ENCODE data around the gene LSM3. TPM values are rescaled to one million over a fixed set of nuclear protein-coding genes. Genes with fewer than 3 reads are reported as not detected.

The LSM3 gene
- total and polyA plus RNA-seq, 9 of the 15 experiments (the other 6 are each of a cell fraction or from before 2014, with no cell fraction given), result 33.8 to 203 (median 61.2) TPM

GRCh38 chr3:14175383-14176037 is 3.1 kb upstream of the LSM3 start (continued):
- TF ChIP-seq TSHZ1 (CRISPR knock-in tag; IDR thresholded peaks at IDR 0.05), result no peak
- TF ChIP-seq E2F3 (CRISPR knock-in tag; IDR thresholded peaks at IDR 0.05), result no peak
- no peak for TF ChIP-seq SMAD2 (IDR thresholded peaks at IDR 0.05; ENCODE audit: low read depth, low read length)
- no peak for TF ChIP-seq ZC3H11A (IDR thresholded peaks at IDR 0.05; ENCODE audit: low read depth, low read length)
- peak in 1 of 2 experiments; percentile 68; a peak in 1 of 4 replicates for TF ChIP-seq MLLT1 (IDR thresholded peaks at IDR 0.05)
- peak; percentile 68; the same call in 1 of the 2 replicates for TF ChIP-seq ESRRA (IDR thresholded peaks at IDR 0.05; ENCODE audit: borderline replicate concordance, low read depth)
- peak; percentile 72 for TF ChIP-seq HMBOX1 (IDR thresholded peaks at IDR 0.05)
- TF ChIP-seq SOX6 (IDR thresholded peaks at IDR 0.05), result peak; percentile 92

All from K562 (cell line).